Measurements from ENCODE around the gene PTCH1.

PTCH1 gene

GRCh38 chr9:95512709-95513095, 4.1 kb downstream of the PTCH1 start:
- peaks cover 7% of the 10 kb centered on the region for H3K27me3 ChIP-seq (ENCODE audit: insufficient read depth, low read length, poor library complexity)
- no peaks in the 10 kb centered on the region for H3K36me3 ChIP-seq (ENCODE audit: insufficient read depth, low read length)
- no peak for ATAC-seq (ENCODE audit: insufficient read depth, low read depth)
- H4K20me1 ChIP-seq (ENCODE audit: insufficient read depth, low read length), result no peaks in the 10 kb centered on the region
- no peak overlapping the region for H3K4me2 ChIP-seq (ENCODE audit: insufficient read depth, low read length)
- no peaks in the 10 kb centered on the region for H3K79me2 ChIP-seq (ENCODE audit: insufficient read depth, low read length)
- H3K27ac ChIP-seq (ENCODE audit: low read length), result no peak overlapping the region
- TF ChIP-seq CTCF (IDR thresholded peaks at IDR 0.05; ENCODE audit: borderline replicate concordance, extremely low read depth, low read length, poor library complexity, severe bottlenecking) (no peak), EZH2 (IDR thresholded peaks at IDR 0.05; ENCODE audit: borderline replicate concordance, low read depth, low read length, severe bottlenecking) (no peak)
- H2AFZ ChIP-seq (ENCODE audit: low read depth, low read length), result no peak overlapping the region
- no peak overlapping the region for H3K9ac ChIP-seq (ENCODE audit: low read depth, low read length)
- no peaks in the 10 kb centered on the region for H3K9me3 ChIP-seq (ENCODE audit: insufficient read depth, low read length, severe bottlenecking)
- peaks cover 12% of the 10 kb centered on the region for H3K4me1 ChIP-seq (ENCODE audit: insufficient read depth, low read length)
- no peak for DNase-seq
- H3K4me3 ChIP-seq (ENCODE audit: low read depth in 1 of 2, low read length in 2 of 2), result no peak overlapping the region

GRCh38 chr9:95511952-95512708, 4.6 kb downstream of the PTCH1 start:
- no peaks in the 10 kb centered on the region for H4K20me1 ChIP-seq (ENCODE audit: insufficient read depth, low read length)

GRCh38 chr9:95511616-95511931, 5.2 kb downstream of the PTCH1 start:
- H3K79me2 ChIP-seq (ENCODE audit: insufficient read depth, low read length), result no peaks in the 10 kb centered on the region
- no peak overlapping the region for H2AFZ ChIP-seq (ENCODE audit: low read depth, low read length)
- H3K27ac ChIP-seq (ENCODE audit: low read length), result no peak overlapping the region

More at GRCh38 chr9:95511952-95512708, 4.6 kb downstream of the PTCH1 start:
- Histone ChIP-seq H3K27ac (ENCODE audit: low read length) (no peak overlapping the region), H2AFZ (ENCODE audit: low read depth, low read length) (no peak overlapping the region), H3K79me2 (ENCODE audit: insufficient read depth, low read length) (no peaks in the 10 kb centered on the region), H3K4me2 (ENCODE audit: insufficient read depth, low read length) (no peak overlapping the region), H3K9me3 (ENCODE audit: insufficient read depth, low read length, severe bottlenecking) (no peaks in the 10 kb centered on the region), H3K4me1 (ENCODE audit: insufficient read depth, low read length) (peaks cover 12% of the 10 kb centered on the region), H3K9ac (ENCODE audit: low read depth, low read length) (no peak overlapping the region), H3K4me3 (ENCODE audit: low read depth in 1 of 2, low read length in 2 of 2) (no peak overlapping the region), H3K27me3 (ENCODE audit: insufficient read depth, low read length, poor library complexity) (peaks cover 7% of the 10 kb centered on the region), H3K36me3 (ENCODE audit: insufficient read depth, low read length) (no peaks in the 10 kb centered on the region)
- DNase-seq (no peak), ATAC-seq (ENCODE audit: insufficient read depth, low read depth) (no peak)
- no peak for TF ChIP-seq CTCF (IDR thresholded peaks at IDR 0.05; ENCODE audit: borderline replicate concordance, extremely low read depth, low read length, poor library complexity, severe bottlenecking)
- no peak for TF ChIP-seq EZH2 (IDR thresholded peaks at IDR 0.05; ENCODE audit: borderline replicate concordance, low read depth, low read length, severe bottlenecking)

More at GRCh38 chr9:95511616-95511931, 5.2 kb downstream of the PTCH1 start:
- Histone ChIP-seq H3K9ac (ENCODE audit: low read depth, low read length) (peak overlapping the region; percentile 66; the same call in 1 of the 2 replicates), H3K9me3 (ENCODE audit: insufficient read depth, low read length, severe bottlenecking) (no peaks in the 10 kb centered on the region), H3K4me2 (ENCODE audit: insufficient read depth, low read length) (peak overlapping the region; percentile 68), H4K20me1 (ENCODE audit: insufficient read depth, low read length) (no peaks in the 10 kb centered on the region), H3K36me3 (ENCODE audit: insufficient read depth, low read length) (no peaks in the 10 kb centered on the region), H3K4me1 (ENCODE audit: insufficient read depth, low read length) (peaks cover 12% of the 10 kb centered on the region), H3K27me3 (ENCODE audit: insufficient read depth, low read length, poor library complexity) (peaks cover 7% of the 10 kb centered on the region), H3K4me3 (ENCODE audit: low read depth in 1 of 2, low read length in 2 of 2) (peak overlapping the region in 1 of 2 experiments; percentile 58; a peak in 1 of 4 replicates)
- no peak for TF ChIP-seq CTCF (IDR thresholded peaks at IDR 0.05; ENCODE audit: borderline replicate concordance, extremely low read depth, low read length, poor library complexity, severe bottlenecking)
- no peak for TF ChIP-seq EZH2 (IDR thresholded peaks at IDR 0.05; ENCODE audit: borderline replicate concordance, low read depth, low read length, severe bottlenecking)
- DNase-seq (no peak), ATAC-seq (ENCODE audit: insufficient read depth, low read depth) (no peak)
